GM12873 (cell line): ENCODE measurements around the gene KCNQ1OT1.

ENCODE experiments used
- CTCF ChIP-seq: IDR thresholded peaks from 2 replicates; pipeline ENCODE4 v1.5.1; 2012; ENCODE audit warnings: low read depth, mild to moderate bottlenecking, moderate library complexity, low read length, control low read depth; ENCODE audit not compliant: insufficient read depth; ENCODE audit errors: missing control alignments

The KCNQ1OT1 gene

GRCh38 chr11:2735053-2735589 is 35.3 kb upstream of the KCNQ1OT1 start:
- no peak for TF ChIP-seq CTCF

GRCh38 chr11:2734181-2735052 is 34.6 kb upstream of the KCNQ1OT1 start:
- no peak for TF ChIP-seq CTCF

GRCh38 chr11:2732940-2733628 is 33.3 kb upstream of the KCNQ1OT1 start:
- no peak for TF ChIP-seq CTCF

GRCh38 chr11:2732261-2732939 is 32.6 kb upstream of the KCNQ1OT1 start:
- TF ChIP-seq CTCF, result no peak

GRCh38 chr11:2731130-2732125 is 31.6 kb upstream of the KCNQ1OT1 start:
- TF ChIP-seq CTCF, result no peak

- no peak for TF ChIP-seq CTCF
Observed at GRCh38 chr11:2730272-2731129, 30.7 kb upstream of the KCNQ1OT1 start.
